Peyer's patch (tissue), 4 donors: ENCODE measurements around the gene ATP6V1D.
A peak's percentile ranks its signal among the peaks of the same experiment; 100 is the strongest.

Source experiments
- POLR2A ChIP-seq, 2 donors: fragments of 450-650 bp; IDR thresholded peaks; one replicate each; pipeline ENCODE4 v1.5.1; 2017; ENCODE audit warnings: antibody characterized with exemption in 2 of 2, mild to moderate bottlenecking in 2 of 2, moderate library complexity in 2 of 2
- TF ChIP-seq, protein P1 (sequence below), 6 experiments: fragments of 450-650 bp in 4 of 6; fragments of 200-600 bp in 2 of 6; sonication (generic) in 1 of 6; IDR thresholded peaks; one replicate each; pipeline ENCODE4 v1.5.1; 2017 to 2019; ENCODE audit warnings: antibody characterized with exemption in 6 of 6, mild to moderate bottlenecking in 3 of 6, moderate library complexity in 1 of 6

DNA sequence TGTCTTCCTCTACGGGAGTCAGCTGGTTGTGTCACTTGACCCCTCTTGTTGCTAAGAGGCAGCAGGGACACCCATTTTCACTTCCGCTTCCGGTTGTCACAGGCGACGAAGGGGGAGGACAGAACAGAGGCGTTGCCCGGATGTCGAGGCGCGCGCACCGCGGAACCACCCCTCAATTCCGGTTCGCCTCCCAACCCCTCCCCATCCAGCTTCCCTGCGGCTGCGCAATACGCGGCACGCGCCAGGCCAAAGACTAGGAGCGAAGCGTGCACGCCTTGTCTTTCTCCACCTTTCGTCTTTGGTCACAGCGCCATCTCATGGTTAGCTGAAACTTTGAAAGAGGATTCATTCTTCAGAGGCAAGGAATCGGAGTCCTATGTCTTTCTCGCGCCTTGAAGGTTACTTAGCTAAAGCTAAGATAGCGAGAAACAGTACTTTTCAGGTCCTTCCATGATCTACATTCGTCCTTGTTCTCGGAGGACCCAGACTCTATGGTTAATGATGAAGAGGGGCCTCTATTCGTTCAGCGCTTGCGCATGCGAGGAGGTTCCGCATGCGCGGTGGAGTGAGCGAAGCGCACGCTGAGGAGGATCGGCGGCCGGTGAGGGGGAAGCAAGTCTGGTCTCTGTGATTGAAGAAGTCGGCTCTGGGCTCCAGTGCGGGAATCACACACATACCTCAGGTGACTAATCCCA, at the start of gene ATP6V1D, which contains the start of gene EIF2S1:
- TF ChIP-seq, protein P1, sequence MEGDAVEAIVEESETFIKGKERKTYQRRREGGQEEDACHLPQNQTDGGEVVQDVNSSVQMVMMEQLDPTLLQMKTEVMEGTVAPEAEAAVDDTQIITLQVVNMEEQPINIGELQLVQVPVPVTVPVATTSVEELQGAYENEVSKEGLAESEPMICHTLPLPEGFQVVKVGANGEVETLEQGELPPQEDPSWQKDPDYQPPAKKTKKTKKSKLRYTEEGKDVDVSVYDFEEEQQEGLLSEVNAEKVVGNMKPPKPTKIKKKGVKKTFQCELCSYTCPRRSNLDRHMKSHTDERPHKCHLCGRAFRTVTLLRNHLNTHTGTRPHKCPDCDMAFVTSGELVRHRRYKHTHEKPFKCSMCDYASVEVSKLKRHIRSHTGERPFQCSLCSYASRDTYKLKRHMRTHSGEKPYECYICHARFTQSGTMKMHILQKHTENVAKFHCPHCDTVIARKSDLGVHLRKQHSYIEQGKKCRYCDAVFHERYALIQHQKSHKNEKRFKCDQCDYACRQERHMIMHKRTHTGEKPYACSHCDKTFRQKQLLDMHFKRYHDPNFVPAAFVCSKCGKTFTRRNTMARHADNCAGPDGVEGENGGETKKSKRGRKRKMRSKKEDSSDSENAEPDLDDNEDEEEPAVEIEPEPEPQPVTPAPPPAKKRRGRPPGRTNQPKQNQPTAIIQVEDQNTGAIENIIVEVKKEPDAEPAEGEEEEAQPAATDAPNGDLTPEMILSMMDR (IDR thresholded peaks at IDR 0.05): peak; percentile 78 to 100 (median 95)
- peak; percentile 56 to 58 for TF ChIP-seq POLR2A (IDR thresholded peaks at IDR 0.05)
